HG03342 (cell line): ENCODE measurements around the gene UNCX.
"Not testable (repeated sequence)": the region's sequence is repeated elsewhere in the genome, so short reads cannot be mapped to it uniquely, and the experiment has no call there.

Experiments used
- ATAC-seq: cut with Tn5 transposase; IDR thresholded peaks from one replicate; pipeline ENCODE4 v1.9.1; 2021; ENCODE audit warnings: mild to moderate bottlenecking, moderate library complexity; ENCODE audit not compliant: unreplicated experiment

UNCX gene

GRCh38 chr7:1255080-1255816 lies 22.6 kb downstream of the UNCX start:
- ATAC-seq: no peak

GRCh38 chr7:1255817-1256340 lies 23.2 kb downstream of the UNCX start:
- no peak for ATAC-seq

DNA sequence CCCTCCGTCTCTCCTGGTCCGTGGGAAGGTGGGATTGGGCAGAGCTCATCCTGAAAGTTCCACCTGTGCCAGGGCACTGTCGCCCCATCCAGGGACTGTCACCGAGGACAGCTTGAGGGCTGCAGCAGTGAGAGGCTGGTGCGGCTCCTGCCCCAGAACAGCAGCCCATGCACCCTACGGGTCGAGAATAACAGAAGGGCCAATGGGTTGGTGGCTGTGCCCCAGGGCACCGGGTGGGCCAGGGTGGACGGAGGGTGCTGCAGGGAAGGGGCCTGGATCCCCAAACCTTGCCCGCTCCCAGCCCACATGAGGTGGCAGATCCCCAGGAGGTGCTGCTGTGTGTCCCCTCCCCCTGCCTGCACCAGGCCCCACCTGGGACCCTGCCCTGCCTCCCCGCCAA lies 23.9 kb downstream of the UNCX start:
- ATAC-seq: no peak

DNA sequence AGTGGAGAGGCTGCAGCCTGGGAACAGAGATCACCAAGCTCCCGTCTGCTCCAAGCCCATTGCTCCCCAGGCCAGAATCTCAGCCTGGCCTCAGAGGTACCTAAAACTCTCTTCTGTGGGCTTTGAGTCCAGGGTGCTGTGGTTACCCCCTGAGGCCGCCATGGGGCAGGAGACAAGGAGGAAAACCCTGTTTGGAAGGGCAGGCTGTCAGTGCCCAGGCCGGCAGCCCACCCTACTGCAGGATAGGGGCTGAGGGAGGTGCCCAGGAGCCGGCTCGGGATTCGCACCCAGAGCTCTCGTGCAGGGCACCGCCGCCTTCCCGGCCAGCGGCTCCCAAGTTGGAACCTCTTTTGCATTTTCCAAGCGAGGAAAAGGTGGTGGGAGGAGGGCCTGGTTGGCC lies 24.5 kb downstream of the UNCX start:
- ATAC-seq: no peak

- no peak for ATAC-seq
Observed at GRCh38 chr7:1257863-1258262, 25.2 kb downstream of the UNCX start.

DNA sequence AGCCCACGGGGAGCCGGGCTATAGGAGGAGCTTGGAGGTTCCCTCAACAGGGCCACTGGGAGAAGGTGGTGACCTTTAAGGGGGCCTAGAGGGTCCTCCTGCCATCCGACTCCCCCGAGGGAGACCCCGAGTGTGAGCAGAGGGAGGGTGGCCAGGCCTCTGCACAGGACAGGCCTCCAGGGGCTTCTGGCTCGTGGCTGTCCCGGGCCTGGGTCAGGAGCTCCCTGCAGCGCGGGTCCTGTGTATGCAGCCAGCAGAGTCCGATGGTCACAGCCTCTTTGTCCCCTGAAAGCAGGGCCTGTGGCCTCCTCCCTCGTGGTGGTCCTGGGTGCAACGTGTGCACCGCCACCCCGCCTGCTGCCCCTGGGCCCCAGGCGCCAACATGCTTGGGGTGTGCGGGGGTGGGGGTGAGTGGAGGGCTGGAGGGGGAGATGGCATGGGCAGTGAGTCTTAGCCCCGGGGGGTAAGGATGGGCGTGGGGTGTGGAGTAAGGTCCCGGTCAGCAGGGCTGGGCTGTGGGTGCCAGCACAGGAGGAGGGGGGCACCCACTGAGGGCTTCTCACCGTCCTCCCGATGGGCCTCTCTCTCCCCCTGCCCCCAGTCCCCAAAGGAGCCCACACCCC lies 27.1 kb downstream of the UNCX start:
- no peak for ATAC-seq

- no peak for ATAC-seq
Observed at GRCh38 chr7:1260244-1260635, 27.6 kb downstream of the UNCX start.

DNA sequence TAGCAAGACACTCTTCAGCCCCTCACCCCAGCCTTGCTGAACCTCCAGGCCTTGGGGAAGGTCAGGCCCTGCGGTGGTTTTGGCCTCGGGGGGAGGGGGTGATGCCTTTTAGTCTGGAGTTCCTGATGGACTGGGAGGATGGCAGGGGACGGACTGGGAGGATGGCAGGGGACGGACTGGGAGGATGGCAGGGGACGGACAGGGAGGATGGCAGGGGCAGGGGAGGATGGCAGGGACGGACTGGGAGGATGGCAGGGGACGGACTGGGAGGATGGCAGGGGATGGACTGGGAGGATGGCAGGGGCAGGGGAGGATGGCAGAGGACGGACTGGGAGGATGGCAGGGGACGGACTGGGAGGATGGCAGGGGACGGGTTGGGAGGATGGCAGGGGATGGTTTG lies 28.4 kb downstream of the UNCX start:
- not testable (repeated sequence) for ATAC-seq

GRCh38 chr7:1262441-1262840 lies 29.8 kb downstream of the UNCX start:
- ATAC-seq: no peak

GRCh38 chr7:1263391-1263951 lies 30.8 kb downstream of the UNCX start:
- ATAC-seq: no peak

GRCh38 chr7:1264345-1265280 lies 31.9 kb downstream of the UNCX start:
- no peak for ATAC-seq

- no peak for ATAC-seq
Observed at GRCh38 chr7:1267016-1267900, 34.6 kb downstream of the UNCX start.

DNA sequence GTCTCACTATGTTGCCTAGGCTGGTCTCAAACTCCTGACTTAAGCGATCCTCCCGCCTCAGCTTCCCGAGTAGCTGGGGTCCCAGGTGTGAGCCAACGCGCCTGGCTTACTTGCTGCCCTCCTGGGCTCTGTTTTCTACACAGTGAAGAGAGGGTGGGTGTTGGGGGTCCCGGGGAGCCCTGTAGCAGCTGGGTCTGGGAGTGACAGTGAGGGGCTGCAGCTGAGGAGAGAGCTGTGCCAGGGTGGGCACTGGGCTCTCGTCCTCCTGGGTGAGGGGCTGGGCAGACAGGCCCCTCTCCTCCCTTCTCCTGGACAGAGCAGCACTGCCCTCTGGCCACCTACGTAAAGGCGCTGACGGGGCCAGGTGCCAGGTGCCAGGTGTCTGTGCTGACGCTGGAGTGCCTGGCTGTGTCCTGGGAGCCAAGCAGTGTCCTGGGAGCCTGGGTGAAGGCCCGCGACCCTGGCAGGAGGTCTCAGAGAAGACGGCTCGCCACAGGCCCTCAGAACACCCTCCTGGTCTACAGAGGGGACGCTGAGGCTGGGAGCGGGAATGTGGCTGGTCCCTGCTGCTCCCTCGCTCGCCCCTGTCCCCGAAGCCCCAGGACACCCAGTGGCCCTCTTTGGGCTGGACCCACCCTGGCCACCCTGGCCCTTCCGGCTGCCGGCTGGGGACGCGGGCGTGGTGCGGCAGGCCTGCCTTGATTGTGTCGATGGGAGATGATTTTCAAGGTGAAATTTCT lies 35.6 kb downstream of the UNCX start:
- no peak for ATAC-seq

DNA sequence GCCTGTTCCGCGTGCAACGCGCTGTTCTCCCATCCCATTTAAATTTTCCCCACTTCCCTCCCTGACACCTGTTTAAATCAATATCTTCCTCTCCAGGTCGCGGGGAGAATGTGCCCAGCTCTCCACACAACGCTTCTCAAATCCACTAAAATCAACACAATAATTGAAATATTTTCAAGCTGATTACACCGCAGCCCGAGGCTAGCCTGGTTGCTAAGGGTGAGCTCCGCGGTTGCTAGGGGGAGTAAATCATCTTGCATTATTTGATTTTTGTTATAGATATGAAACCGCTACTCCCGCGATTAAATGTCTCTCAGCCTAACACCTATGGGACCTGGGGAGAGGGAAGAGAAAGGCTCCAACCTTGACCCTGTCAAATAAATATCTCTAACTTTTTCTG lies 36.2 kb downstream of the UNCX start:
- no peak for ATAC-seq

- no peak for ATAC-seq
Observed at GRCh38 chr7:1269336-1269890, 36.7 kb downstream of the UNCX start.

DNA sequence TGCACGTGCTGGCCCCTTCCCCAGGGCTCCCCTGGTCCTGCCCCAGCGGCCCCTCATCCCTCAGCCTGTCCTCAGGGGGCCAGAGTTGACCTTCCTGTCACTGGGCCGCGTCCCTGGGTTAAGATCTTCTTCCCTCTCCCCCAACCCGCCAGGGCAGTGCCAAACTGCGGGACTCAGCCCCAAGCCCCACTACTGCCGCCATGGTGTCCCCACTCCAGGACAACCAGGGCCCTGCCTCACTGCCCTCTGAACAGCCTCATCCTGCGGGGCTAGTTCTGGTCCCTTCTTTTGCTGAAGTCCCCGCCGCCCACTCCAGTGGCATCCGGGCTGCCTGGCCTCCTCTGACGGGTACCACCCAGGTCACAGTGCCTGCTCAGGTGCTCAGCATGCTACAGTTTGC lies 37.5 kb downstream of the UNCX start:
- ATAC-seq: no peak

DNA sequence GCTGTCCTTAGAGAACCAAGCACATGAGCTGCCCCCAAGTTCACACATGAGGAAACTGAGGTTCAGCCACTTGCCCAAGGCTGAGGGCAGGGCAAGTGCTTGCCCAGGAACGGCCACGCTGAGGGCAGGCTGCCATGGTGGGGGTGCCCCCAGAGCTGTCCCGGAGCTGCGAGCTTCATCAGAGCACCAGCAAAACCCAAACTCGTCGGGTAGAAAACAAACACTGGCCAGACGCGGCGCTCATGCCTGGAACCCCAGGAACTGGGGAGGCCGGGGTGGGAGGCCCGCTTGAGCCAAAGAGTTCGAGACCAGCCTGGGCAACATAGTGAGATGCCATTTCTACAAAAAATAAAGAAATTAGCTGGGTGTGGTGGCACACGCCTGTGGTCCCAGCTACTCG lies 38.4 kb downstream of the UNCX start:
- no peak for ATAC-seq

- ATAC-seq: no peak
Observed at GRCh38 chr7:1271656-1272055, 39.0 kb downstream of the UNCX start.

- not testable (repeated sequence) for ATAC-seq
Observed at GRCh38 chr7:1272136-1272535, 39.5 kb downstream of the UNCX start.
